SU-DHL-6 (cell line): ENCODE measurements around the gene HAUS1.
"Not testable (repeated sequence)": the region's sequence is repeated elsewhere in the genome, so short reads cannot be mapped to it uniquely, and the experiment has no call there.

Experiments
- H2AFZ ChIP-seq: fragments of 200-600 bp; sonication (generic); 2 replicates; pipeline ENCODE4 v1.6.1; 2014; ENCODE audit warnings: low read depth, mild to moderate bottlenecking, moderate library complexity, mixed read lengths, antibody characterized with exemption, low read length; ENCODE audit not compliant: severe bottlenecking
- H3F3A ChIP-seq: fragments of 200-600 bp; shearing (Covaris generic); 2 replicates; pipeline ENCODE4 v1.6.0; 2016; ENCODE audit warnings: antibody characterized with exemption, mild to moderate bottlenecking; ENCODE audit not compliant: insufficient read depth
- H3K27ac ChIP-seq: fragments of 200-600 bp; sonication (generic); 2 replicates; pipeline ENCODE4 v1.5.1; 2016; ENCODE audit warnings: low read depth, mild to moderate bottlenecking, low read length, moderate library complexity, mixed read lengths
- H3K27me3 ChIP-seq: fragments of 200-600 bp; sonication (generic), shearing (Covaris generic); 2 replicates; pipeline ENCODE4 v1.6.0; 2014; ENCODE audit warnings: mild to moderate bottlenecking, low read length
- H3K36me3 ChIP-seq: fragments of 200-600 bp; sonication (generic); 2 replicates; pipeline ENCODE4 v1.6.1; 2014; ENCODE audit warnings: mild to moderate bottlenecking, low read length, mixed read lengths
- H3K4me2 ChIP-seq: fragments of 300-600, 200-600 bp; shearing (Covaris generic), sonication (generic); 2 replicates; pipeline ENCODE4 v1.6.0; 2014; ENCODE audit warnings: low read length, low read depth, mild to moderate bottlenecking; ENCODE audit not compliant: poor library complexity, severe bottlenecking
- H3K4me3 ChIP-seq: fragments of 200-600 bp; sonication (generic); 2 replicates; pipeline ENCODE4 v1.5.1; 2014; ENCODE audit warnings: antibody characterized with exemption, low read length, mild to moderate bottlenecking, mixed read lengths; ENCODE audit not compliant: insufficient read depth, poor library complexity, severe bottlenecking
- H3K79me2 ChIP-seq: fragments of 200-600 bp; sonication (generic); 2 replicates; pipeline ENCODE4 v1.6.1; 2014; ENCODE audit warnings: mild to moderate bottlenecking, low read length, moderate library complexity; ENCODE audit not compliant: insufficient read depth
- H3K9ac ChIP-seq: fragments of 200-600 bp; sonication (generic); 2 replicates; pipeline ENCODE4 v1.7.0; 2014; ENCODE audit warnings: mild to moderate bottlenecking, low read length
- H3K9me2 ChIP-seq: fragments of 200-600 bp; sonication (generic); replicated peaks from 2 replicates; pipeline ENCODE4 v1.6.1; 2014; ENCODE audit warnings: low read length; ENCODE audit not compliant: insufficient read depth
- H3K9me3 ChIP-seq: fragments of 200-600 bp; sonication (generic); 2 replicates; pipeline ENCODE4 v1.6.1; 2014; ENCODE audit warnings: low read length, mixed read lengths; ENCODE audit not compliant: insufficient read depth
- H4K20me1 ChIP-seq: fragments of 200-600 bp; sonication (generic); 2 replicates; pipeline ENCODE4 v1.6.1; 2014; ENCODE audit warnings: low read depth, mild to moderate bottlenecking, antibody characterized with exemption, low read length, moderate library complexity, mixed read lengths
- CTCF ChIP-seq: fragments of 200-600 bp; sonication (generic); IDR thresholded peaks from one replicate; pipeline ENCODE4 v1.5.1; 2017; ENCODE audit warnings: antibody characterized with exemption, mild to moderate bottlenecking, low read length, moderate library complexity; ENCODE audit not compliant: insufficient read depth, poor library complexity, severe bottlenecking
- EZH2phosphoT487 ChIP-seq: fragments of 200-600 bp; sonication (generic), shearing (Covaris generic); conservative IDR thresholded peaks from 2 replicates; pipeline ENCODE4 v1.6.1; 2018; ENCODE audit warnings: mild to moderate bottlenecking, antibody characterized with exemption, low read length, moderate library complexity, mixed read lengths

The HAUS1 gene

DNA sequence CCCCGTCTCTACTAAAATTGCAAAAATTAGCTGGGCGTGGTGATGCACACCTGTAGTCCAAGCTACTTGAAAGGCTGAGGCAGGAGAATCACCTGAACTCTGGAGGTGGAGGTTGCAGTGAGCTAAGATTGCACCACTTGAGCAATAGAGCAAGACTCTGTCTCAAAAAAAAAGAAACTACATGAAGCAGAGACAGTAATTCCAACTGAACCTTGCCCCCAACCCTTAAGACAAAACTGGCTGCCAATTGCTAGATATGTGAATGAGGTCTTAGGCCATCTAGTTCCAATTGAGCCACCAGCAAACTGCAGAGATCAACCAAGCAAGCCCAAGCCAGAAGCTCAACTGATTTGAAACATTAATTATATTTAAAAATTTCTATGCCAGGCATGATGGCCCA, 25.9 kb downstream of the HAUS1 start:
- Histone ChIP-seq H3K27ac (no peak overlapping the region), H2AFZ (no peak overlapping the region), H3K4me2 (no peak overlapping the region), H3K4me3 (no peak overlapping the region), H3K9me2 (no peaks in the 10 kb centered on the region), H3K9ac (no peak overlapping the region), H3K9me3 (no peaks in the 10 kb centered on the region), H3F3A (0 out of 2 replicates have a peak, but pooled peaks cover 2% of the 10 kb centered on the region), H3K79me2 (no peaks in the 10 kb centered on the region), H4K20me1 (no peaks in the 10 kb centered on the region), H3K36me3 (peaks cover 27% of the 10 kb centered on the region), H3K27me3 (no peaks in the 10 kb centered on the region)
- no peak for TF ChIP-seq CTCF
- TF ChIP-seq EZH2phosphoT487 = no peak

DNA sequence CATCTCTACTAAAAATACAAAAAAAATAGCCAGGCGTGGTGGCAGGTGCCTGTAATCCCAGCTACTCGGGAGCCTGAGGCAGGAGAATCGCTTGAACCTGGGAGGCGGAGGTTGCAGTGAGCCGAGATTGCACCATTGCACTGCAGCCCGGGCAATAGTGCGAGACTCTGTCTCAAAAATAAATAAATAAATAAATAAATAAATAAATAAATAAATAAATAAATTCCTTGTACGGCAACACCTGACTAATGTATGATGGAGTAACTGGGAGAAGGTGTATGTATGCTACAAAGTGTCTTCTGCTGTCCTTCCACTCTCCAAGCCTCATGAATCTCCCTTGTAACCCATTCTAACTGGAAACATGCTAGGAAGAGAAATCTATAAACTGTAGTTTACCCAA, 26.4 kb downstream of the HAUS1 start:
- not testable (repeated sequence) for H3K4me3 ChIP-seq, H3K4me2 ChIP-seq, H3F3A ChIP-seq, H3K27me3 ChIP-seq, H3K9me3 ChIP-seq, H3K9me2 ChIP-seq, H3K9ac ChIP-seq, H4K20me1 ChIP-seq, H2AFZ ChIP-seq, H3K27ac ChIP-seq, H3K79me2 ChIP-seq
- H3K36me3 ChIP-seq = peaks cover 25% of the 10 kb centered on the region

- no peak overlapping the region for H3K4me3 ChIP-seq
- no peaks in the 10 kb centered on the region for H4K20me1 ChIP-seq
- no peak overlapping the region for H3K9ac ChIP-seq
- no peaks in the 10 kb centered on the region for H3K79me2 ChIP-seq
- 0 out of 2 replicates have a peak, but pooled peaks cover 2% of the 10 kb centered on the region for H3F3A ChIP-seq
- no peaks in the 10 kb centered on the region for H3K27me3 ChIP-seq
- H3K9me2 ChIP-seq = no peaks in the 10 kb centered on the region
- no peak overlapping the region for H3K27ac ChIP-seq
- no peaks in the 10 kb centered on the region for H3K9me3 ChIP-seq
- no peak overlapping the region for H3K4me2 ChIP-seq
- TF ChIP-seq EZH2phosphoT487 (no peak), CTCF (no peak)
- peaks cover 11% of the 10 kb centered on the region for H3K36me3 ChIP-seq
- no peak overlapping the region for H2AFZ ChIP-seq
Measured at GRCh38 chr18:46133534-46133933, 29.3 kb downstream of the HAUS1 start.

- no peaks in the 10 kb centered on the region for H3K36me3 ChIP-seq
- H3K9me2 ChIP-seq = no peaks in the 10 kb centered on the region
- no peak overlapping the region for H3K27ac ChIP-seq
- H3F3A ChIP-seq = 0 out of 2 replicates have a peak, but pooled peaks cover 2% of the 10 kb centered on the region
- H3K9me3 ChIP-seq = no peaks in the 10 kb centered on the region
- H3K4me2 ChIP-seq = no peak overlapping the region
- TF ChIP-seq CTCF (no peak), EZH2phosphoT487 (no peak)
- no peaks in the 10 kb centered on the region for H4K20me1 ChIP-seq
- no peaks in the 10 kb centered on the region for H3K79me2 ChIP-seq
- H2AFZ ChIP-seq = no peak overlapping the region
- no peak overlapping the region for H3K9ac ChIP-seq
- no peaks in the 10 kb centered on the region for H3K27me3 ChIP-seq
- no peak overlapping the region for H3K4me3 ChIP-seq
Measured at GRCh38 chr18:46134920-46135675, 30.9 kb downstream of the HAUS1 start.
